ENCODE results near the gene KRAS.

DNA sequence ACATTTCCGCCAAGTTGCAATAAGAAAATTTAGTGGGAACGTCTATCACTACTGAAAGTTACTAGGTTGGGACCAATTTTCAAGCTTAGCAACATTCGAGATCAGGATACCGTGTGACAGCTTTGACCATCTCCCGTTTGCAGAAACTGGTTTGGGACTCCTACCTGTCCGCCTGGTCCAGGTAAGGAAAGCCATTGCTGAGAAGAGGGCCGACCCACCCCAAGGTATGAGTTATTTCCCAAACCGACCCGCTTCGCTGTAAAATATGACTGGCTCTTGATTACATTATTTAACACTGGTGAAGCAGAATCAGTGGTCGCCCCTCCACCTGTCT lies 56.0 kb downstream of the KRAS start:
- TF ChIP-seq, protein P1, sequence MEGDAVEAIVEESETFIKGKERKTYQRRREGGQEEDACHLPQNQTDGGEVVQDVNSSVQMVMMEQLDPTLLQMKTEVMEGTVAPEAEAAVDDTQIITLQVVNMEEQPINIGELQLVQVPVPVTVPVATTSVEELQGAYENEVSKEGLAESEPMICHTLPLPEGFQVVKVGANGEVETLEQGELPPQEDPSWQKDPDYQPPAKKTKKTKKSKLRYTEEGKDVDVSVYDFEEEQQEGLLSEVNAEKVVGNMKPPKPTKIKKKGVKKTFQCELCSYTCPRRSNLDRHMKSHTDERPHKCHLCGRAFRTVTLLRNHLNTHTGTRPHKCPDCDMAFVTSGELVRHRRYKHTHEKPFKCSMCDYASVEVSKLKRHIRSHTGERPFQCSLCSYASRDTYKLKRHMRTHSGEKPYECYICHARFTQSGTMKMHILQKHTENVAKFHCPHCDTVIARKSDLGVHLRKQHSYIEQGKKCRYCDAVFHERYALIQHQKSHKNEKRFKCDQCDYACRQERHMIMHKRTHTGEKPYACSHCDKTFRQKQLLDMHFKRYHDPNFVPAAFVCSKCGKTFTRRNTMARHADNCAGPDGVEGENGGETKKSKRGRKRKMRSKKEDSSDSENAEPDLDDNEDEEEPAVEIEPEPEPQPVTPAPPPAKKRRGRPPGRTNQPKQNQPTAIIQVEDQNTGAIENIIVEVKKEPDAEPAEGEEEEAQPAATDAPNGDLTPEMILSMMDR (IDR thresholded peaks at IDR 0.05): no peak
- TF ChIP-seq POLR2A (IDR thresholded peaks at IDR 0.05): no peak

All from breast epithelium (tissue), 3 donors.